GM18873 (cell line): ENCODE results near the gene RRP9.
"Not testable (repeated sequence)": the region's sequence is repeated elsewhere in the genome, so short reads cannot be mapped to it uniquely, and the experiment has no call there.

ENCODE experiments used
- ATAC-seq: cut with Tn5 transposase; IDR thresholded peaks from one replicate; pipeline ENCODE4 v1.9.1; 2021; ENCODE audit warnings: mild to moderate bottlenecking, moderate library complexity, moderate number of reproducible peaks; ENCODE audit not compliant: unreplicated experiment, low FRiP score

RRP9 gene

DNA sequence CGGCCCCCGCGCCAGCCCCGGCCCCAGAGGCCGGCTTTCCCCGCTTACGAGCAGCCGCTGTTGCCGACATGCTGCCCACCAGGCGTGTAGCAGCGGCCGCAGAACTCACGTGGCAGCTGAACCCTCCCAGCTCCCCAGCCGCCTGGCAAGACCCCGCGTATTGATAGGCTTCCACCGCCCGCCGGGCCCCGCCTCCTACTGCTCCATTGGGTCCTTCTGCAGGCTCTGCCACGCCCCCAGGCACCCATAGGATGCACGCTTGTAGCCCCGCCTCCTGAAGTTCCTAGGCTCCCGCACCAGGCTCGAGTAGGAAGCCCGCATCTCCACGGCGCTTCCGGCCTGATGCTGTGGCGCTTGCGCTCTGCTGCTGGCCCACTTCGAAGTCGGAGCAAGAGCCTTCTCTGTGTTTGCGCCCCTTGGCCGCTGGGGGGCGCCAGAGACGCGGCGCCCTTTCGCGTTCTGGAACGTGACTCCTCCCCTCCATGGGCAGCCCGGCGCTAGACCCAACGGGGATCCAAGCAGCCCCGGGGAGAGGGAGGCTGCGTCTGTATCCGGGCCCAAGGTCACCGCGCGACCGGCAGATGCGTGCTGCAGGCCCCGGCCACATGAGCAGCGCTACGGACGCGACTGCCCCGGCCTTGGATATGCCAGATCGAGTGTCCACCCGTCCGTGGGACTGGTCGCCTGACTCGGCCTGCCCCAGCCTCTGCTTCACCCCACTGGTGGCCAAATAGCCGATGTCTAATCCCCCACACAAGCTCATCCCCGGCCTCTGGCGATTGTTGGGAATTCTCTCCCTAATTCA, at the start of gene RRP9, which contains the start of gene PARP3:
Gene RRP9 (minus strand): TSS at position 107 of the 805 bp plus-strand sequence. CDS start 37 bp downstream, at position 70.
Gene PARP3 (plus strand): TSS at position 566 of the 805 bp plus-strand sequence. CDS start 993 bp downstream, outside the sequence.
- ATAC-seq, result peak; percentile 87

DNA sequence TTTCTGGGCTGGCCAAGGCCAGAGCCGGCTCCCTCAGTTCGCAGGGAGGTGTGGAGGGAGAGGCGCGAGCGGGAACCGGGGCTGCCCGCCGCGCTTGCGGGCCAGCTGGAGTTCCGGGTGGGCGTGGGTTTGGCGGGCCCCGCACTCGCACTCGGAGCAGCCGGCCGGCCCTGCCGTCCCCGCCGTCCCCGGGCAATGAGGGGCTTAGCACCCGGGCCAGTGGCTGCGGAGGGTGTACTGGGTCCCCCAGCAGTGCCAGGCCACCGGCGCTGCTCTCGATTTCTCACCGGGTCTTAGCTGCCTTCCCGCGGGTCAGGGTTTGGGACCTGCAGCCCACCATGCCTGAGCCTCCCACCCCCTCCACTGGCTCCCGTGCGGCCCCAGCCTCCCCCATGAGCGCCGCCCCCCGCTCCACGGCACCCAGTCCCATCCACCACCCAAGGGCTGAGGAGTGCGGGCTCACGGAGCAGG, 48.8 kb upstream of the RRP9 start:
- ATAC-seq, result not testable (repeated sequence)

DNA sequence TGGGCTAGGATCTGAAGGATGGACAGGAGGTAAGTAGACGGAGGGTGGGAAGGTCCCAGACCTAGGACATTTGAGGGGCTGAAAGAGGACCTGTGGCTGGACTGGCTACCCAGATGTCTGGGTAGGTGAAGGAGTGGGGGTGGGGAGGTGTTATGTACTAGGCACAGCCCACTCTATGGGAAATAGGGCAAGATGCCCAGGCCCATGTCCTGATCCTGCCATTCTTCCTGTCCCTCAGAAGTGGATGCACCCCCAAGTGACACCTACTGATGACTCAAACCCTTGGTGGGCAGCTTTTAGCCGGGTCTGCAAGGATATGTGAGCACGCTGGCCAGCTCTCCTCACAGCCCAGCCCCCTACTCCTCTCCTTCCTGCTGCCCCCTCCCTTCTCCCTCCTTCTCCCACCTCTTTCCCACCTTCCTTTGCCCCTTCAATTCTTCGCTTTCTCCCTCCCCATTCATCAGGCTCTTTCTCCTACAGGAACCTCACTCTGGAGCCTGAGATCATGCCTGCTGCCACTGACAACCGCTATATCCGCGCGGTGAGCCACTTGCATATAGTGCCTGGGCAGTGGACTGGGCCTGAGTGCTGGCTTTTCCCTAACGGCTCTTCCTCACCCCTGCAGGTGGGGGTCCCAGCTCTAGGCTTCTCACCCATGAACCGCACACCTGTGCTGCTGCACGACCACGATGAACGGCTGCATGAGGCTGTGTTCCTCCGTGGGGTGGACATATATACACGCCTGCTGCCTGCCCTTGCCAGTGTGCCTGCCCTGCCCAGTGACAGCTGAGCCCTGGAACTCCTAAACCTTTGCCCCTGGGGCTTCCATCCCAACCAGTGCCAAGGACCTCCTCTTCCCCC, 46.8 kb upstream of the RRP9 start:
- no peak for ATAC-seq

- ATAC-seq, result no peak
Measured at GRCh38 chr3:51987568-51987967, 45.9 kb upstream of the RRP9 start.

- ATAC-seq, result no peak
Measured at GRCh38 chr3:51986010-51986947, 44.6 kb upstream of the RRP9 start.

- no peak for ATAC-seq
Measured at GRCh38 chr3:51985063-51985462, 43.4 kb upstream of the RRP9 start.

GRCh38 chr3:51984269-51984647, 42.6 kb upstream of the RRP9 start:
- ATAC-seq, result no peak

GRCh38 chr3:51983578-51984268, 42.0 kb upstream of the RRP9 start:
- ATAC-seq, result no peak

GRCh38 chr3:51982838-51983577, 41.3 kb upstream of the RRP9 start, which contains the start of gene ACY1:
Gene ACY1 (plus strand): TSS chr3:51983535. CDS start chr3:51984065, 530 bp downstream.
- ATAC-seq, result peak; percentile 63

DNA sequence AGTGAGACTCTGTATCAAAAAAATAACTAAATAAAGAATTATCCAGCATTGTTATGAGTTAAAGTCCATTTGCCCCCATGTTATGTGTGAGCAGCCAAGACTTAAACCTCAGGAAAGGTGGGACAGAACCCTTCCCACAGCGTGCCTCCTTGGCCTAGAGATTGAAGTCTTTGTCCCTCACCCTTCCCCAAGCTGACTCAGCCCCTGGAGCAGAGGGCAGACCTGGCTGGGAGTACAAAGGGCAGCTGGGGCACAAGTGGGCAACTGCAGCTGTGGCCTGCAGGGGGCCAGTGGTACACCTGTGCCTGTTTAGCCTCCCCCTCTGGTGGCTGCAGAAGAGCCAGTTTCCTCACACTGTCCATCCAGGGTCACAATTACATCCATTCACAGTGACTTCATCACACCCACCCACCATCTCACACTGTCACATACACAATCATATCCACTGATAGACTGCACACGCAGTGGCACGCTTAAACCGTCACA, 40.7 kb upstream of the RRP9 start:
- peak; percentile 35 for ATAC-seq

- no peak for ATAC-seq
Measured at GRCh38 chr3:51980253-51980652, 38.5 kb upstream of the RRP9 start.

GRCh38 chr3:51978143-51978502, 36.4 kb upstream of the RRP9 start:
- ATAC-seq, result no peak

DNA sequence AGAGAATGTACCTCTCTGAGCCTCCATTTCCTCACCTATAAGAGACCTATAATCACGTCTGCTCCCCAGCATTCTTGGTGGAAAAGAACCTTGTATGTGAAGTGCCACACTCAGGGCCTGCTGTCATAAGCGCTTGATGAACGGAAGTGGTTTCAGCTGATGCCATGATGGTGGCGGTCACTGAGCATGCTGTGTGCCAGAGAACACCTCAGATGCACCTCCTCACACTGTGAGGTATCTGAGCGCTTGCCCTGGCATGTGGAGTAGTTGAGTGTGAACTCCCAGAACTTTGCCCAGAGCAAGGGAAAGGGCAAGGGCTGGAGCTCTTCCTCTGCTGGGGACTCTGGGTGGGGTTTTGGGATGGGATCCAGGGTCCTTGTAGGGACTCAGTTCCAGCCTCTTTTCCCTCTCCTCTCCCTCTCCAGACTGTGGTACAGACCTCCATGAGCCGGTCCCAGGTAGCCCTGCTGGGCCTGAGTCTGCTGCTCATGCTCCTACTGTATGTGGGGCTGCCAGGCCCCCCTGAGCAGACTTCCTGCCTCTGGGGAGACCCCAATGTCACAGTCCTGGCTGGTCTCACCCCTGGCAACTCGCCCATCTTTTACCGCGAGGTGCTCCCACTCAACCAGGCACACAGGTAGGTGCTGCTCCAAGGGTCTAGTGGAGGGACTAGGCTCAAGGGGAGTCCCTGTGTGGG, 35.9 kb upstream of the RRP9 start:
- no peak for ATAC-seq

GRCh38 chr3:51975852-51976549, 34.3 kb upstream of the RRP9 start:
- no peak for ATAC-seq

GRCh38 chr3:51974963-51975851, 33.5 kb upstream of the RRP9 start, which contains the start of gene ABHD14A:
Gene ABHD14A (plus strand): TSS chr3:51975064. CDS start chr3:51975136, 72 bp downstream.
- ATAC-seq, result no peak

DNA sequence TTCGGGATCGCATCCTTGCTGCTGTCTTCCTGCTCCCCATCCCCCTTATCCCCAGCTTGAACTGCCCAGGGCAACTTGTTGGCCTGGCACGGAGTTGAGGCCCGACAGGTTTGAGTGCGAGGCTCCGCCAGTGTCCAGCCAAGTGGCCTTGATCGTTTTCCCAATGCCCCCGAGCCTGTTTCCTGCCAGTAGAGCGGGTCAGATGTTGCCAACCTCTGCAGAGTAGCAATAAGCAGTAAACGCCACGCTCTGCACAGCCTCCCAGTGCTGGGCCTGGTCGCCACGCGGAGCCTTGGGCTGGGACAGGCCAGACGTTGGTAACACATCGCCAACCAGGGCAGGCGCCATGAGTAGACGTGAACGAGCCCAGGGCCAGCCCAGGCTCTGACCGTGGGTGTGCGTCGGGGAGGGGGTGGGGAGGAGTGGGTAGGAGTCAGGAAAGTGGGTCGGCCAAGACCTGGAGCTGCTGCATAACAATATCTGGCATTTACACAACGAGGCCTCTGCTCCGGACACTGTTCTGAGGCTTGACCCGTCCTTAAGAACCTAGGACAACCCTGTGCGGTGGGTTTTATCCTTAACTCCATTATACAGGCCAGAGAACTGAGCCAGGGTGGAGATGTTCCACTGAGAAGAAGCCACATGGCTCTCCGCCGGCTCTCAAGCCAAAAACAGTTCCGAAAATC, 32.7 kb upstream of the RRP9 start:
- no peak for ATAC-seq
